HG02970 (cell line): Measurements from ENCODE around the gene SUMO2.
"Not testable (repeated sequence)": the region's sequence is repeated elsewhere in the genome, so short reads cannot be mapped to it uniquely, and the experiment has no call there.

Experiments used
- ATAC-seq: cut with Tn5 transposase; IDR thresholded peaks from one replicate; pipeline ENCODE4 v1.9.1; 2021; ENCODE audit warnings: mild to moderate bottlenecking, moderate library complexity, moderate number of reproducible peaks; ENCODE audit not compliant: unreplicated experiment, low FRiP score

The SUMO2 gene

GRCh38 chr17:75183999-75184884, 1.5 kb upstream of the SUMO2 start:
- ATAC-seq, result no peak

GRCh38 chr17:75182319-75182568, 515 bp downstream of the SUMO2 start:
- ATAC-seq, result no peak

- peak; percentile 25 for ATAC-seq
Measured at GRCh38 chr17:75181608-75182318, 996 bp downstream of the SUMO2 start.

DNA sequence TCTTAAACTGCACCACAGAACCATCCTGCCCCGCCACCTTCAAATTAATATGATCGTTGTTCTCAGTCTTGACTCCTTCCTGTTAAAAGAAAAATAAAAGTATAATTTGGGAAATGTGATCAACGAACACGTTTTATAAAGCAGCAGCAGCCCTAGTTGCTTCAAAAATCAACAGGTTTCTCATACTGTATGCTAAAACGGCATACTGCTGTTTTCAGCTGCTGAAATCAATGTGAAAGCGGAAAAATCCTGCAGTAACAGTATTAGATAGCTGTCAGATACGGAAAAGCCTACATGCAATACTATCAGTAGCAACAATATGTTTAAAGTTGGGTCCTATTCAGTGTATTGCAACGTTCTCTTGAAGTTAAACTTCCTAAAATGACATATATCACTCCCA, 1.6 kb downstream of the SUMO2 start:
- no peak for ATAC-seq

GRCh38 chr17:75178453-75178852, 4.3 kb downstream of the SUMO2 start:
- ATAC-seq, result no peak

GRCh38 chr17:75176625-75177024, 6.1 kb downstream of the SUMO2 start:
- no peak for ATAC-seq

GRCh38 chr17:75174996-75175395, 7.8 kb downstream of the SUMO2 start:
- ATAC-seq, result no peak

- ATAC-seq, result no peak
Measured at GRCh38 chr17:75173526-75173925, 9.2 kb downstream of the SUMO2 start.

DNA sequence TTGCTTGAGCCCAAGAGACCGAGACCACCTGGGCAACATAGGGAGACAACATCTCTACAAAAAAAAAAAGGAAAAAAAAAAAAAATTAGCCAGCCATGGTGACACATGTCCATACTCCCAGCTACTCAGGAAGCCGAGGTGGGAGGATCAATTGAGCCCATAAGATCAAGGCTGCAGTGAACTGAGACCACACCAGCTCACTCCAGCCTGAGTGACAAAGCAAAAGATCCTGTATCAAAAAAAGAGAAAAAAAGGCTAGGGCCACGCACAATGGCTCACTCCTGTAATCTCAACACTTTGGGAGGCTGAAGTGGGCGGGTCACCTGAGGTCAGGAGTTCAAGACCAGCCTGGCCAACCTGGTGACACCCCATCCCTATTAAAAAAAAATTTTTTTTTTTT, 13.8 kb downstream of the SUMO2 start:
- ATAC-seq, result no peak

DNA sequence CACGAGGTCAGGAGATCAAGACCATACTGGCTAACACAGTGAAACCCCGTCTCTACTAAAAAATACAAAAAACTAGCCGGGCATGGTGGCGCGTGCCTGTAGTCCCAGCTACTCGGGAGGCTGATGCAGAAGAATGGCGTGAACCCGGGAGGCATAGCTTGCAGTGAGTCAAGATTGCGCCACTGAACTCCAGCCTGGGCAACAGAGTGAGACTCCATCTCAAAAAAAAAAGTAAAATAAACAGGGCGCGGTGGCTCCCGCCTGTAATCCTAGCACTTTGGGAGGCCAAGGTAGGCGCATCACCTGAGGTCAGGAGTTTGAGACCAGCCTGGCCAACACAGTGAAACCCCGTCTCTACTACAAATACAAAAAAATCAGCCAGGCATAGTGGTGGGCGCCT, 18.2 kb downstream of the SUMO2 start:
- not testable (repeated sequence) for ATAC-seq

- no peak for ATAC-seq
Measured at GRCh38 chr17:75163074-75163473, 19.7 kb downstream of the SUMO2 start.

GRCh38 chr17:75160211-75160610, 22.5 kb downstream of the SUMO2 start:
- ATAC-seq, result no peak

GRCh38 chr17:75159196-75160031, 23.3 kb downstream of the SUMO2 start:
- no peak for ATAC-seq

DNA sequence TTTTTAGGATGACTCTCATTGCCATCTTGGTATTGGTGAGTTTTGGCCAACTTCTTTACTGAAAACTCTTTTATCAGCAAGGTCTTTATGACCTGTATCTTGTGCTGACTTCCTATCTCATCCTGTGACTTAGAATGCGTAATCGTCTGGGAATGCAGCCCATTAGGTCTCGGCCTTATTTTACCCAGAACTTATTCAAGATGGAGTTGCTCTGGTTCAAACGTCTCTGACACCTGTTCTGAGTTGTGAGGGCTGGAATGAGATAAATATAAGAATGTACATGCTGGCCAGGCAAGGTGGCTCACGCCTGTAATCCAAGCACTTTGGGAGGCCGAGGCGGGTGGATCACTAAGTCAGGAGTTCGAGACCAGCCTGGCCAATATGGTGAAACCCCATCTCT, 24.3 kb downstream of the SUMO2 start:
- ATAC-seq, result not testable (repeated sequence)

DNA sequence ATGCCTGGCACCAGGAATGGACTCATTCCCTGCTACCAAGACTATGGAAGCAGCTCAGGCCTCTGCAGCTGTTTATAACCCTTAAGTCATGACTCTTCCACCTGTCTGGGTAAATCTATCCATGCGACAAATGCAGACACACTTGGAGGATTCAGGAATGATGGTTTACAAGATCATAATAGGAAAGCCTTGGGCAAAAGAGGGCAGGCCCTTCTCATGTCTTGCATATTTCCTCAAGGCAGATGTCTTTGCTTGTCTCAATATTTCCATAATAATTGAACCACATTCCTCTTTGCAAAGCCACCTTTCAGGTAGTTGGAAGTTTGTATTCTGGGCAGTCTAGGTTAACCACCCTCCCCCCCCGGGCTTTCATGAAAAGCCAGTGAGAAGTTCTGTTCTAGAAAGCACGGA, 27.6 kb downstream of the SUMO2 start:
- no peak for ATAC-seq

GRCh38 chr17:75154195-75155106, 28.3 kb downstream of the SUMO2 start, which contains the start of gene JPT1:
Gene JPT1, minus strand, starts transcription at chr17:75154512. Its CDS starts 115 bp downstream, at chr17:75154397.
- peak; percentile 83 for ATAC-seq

DNA sequence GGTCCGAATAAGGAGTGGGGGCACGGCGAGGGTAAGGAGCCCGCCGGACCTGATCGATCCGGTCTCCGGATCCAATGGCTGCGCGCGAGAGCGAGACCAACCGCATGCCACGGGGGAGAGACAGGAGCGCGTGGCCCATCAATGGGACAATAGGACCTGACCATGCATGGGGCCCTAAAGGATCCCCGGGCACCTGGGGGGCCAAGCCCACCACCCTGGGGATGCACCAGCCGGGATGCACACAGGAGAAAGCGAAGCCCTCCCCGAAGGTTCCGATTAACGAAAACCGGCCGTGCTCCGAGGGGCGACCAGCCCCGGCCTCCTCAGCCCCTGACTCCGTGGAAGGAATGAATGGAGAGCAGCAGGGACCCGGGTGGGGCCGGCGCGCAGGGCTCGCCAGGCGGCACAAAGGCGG, 29.0 kb downstream of the SUMO2 start:
- peak; percentile 13 for ATAC-seq

- ATAC-seq, result no peak
Measured at GRCh38 chr17:75152922-75153779, 29.6 kb downstream of the SUMO2 start.

DNA sequence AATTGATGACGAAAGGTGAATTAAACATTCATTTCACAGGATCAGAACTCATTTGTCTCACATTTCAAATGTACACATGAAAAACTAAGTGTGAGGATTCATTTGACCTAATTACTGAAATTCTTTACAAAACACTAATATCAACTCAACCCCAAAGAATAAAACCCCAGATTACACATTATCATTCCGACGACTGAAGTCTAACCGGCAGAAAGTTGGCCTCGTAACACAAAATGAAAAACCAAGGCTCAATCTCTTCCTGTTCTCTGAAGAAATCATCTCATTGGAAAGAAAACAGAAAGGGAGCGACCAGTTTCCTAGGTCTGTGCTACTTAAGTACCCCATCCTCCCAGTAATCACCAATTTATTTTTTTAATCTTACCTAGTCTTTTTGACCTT, 30.2 kb downstream of the SUMO2 start:
- ATAC-seq, result no peak
